GM12865 (cell line): ENCODE measurements around the gene CDRT4.

Source experiments
- DNase-seq: peaks from one replicate; pipeline ENCODE4 v3.0.0; 2010; ENCODE audit warnings: low read depth
- H3K4me3 ChIP-seq: 2 replicates; pipeline ENCODE4 v1.5.1; 2011; ENCODE audit warnings: mild to moderate bottlenecking, low read depth, low read length, control low read depth
- CTCF ChIP-seq: IDR thresholded peaks from 2 replicates; pipeline ENCODE4 v1.5.1; 2011; ENCODE audit warnings: low read length, control low read depth, low read depth, inconsistent platforms; ENCODE audit not compliant: insufficient read depth; ENCODE audit errors: missing control alignments

CDRT4 gene

GRCh38 chr17:15418781-15419180 lies 48.6 kb downstream of the CDRT4 start:
- DNase-seq, result no peak
- no peak for TF ChIP-seq CTCF
- H3K4me3 ChIP-seq, result no peak overlapping the region

- no peak overlapping the region for H3K4me3 ChIP-seq
- TF ChIP-seq CTCF, result no peak
- no peak for DNase-seq
Measured at GRCh38 chr17:15414532-15415306, 52.7 kb downstream of the CDRT4 start.

GRCh38 chr17:15413101-15413771 lies 54.2 kb downstream of the CDRT4 start:
- H3K4me3 ChIP-seq, result no peak overlapping the region
- no peak for DNase-seq
- TF ChIP-seq CTCF, result no peak

GRCh38 chr17:15412606-15413005 lies 54.8 kb downstream of the CDRT4 start:
- no peak overlapping the region for H3K4me3 ChIP-seq
- no peak for TF ChIP-seq CTCF
- DNase-seq, result no peak

GRCh38 chr17:15411384-15412198 lies 55.8 kb downstream of the CDRT4 start:
- DNase-seq, result no peak
- no peak for TF ChIP-seq CTCF
- H3K4me3 ChIP-seq, result no peak overlapping the region

GRCh38 chr17:15409721-15410250 lies 57.6 kb downstream of the CDRT4 start:
- TF ChIP-seq CTCF, result no peak
- no peak for DNase-seq
- no peak overlapping the region for H3K4me3 ChIP-seq
